GM18508 (cell line): ENCODE data around the gene NELL2.

Source experiments
- ATAC-seq: cut with Tn5 transposase; IDR thresholded peaks from one replicate; pipeline ENCODE4 v1.9.1; 2021; ENCODE audit warnings: moderate number of reproducible peaks; ENCODE audit not compliant: insufficient read depth, unreplicated experiment

Gene NELL2

DNA sequence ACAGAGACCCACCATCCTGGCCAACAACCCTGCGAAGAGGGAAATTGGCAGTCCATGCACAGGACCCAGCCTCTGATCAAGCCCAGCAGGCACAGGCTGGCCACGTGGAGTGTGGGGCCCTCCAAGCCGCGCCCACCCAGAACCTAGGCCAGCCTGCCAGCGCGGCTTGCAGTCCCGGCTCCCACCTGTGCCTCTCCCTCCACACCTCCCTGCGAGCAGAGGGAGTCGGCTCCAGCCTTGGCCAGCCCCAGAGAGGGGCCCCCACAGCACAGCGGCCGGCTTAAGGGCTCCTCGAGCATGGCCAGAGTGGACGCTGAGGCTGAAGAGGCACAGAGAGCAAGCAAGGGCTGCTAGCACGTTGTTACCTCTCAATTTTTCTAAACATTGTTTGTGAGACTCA is 373.4 kb downstream of the NELL2 start:
- ATAC-seq: no peak

DNA sequence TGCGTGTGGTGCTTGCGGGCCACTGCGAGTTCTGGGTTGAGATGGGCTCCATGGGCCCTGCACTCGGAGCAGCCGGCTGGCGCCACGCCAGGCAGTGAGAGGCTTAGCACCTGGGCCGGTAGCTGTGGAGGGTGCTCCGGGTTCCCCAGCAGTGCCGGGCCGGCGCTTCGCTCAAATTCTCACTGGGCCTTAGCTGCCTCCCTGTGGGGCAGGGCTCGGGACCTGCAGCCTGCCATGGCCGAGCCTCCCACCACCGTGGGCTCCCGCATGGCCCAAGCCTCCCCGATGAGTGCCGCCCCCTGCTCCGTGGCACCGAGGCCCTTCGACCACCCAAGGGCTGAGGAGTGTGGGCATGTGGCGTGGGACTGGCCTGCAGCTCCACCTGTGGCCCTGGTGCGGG is 375.7 kb downstream of the NELL2 start:
- ATAC-seq: no peak

DNA sequence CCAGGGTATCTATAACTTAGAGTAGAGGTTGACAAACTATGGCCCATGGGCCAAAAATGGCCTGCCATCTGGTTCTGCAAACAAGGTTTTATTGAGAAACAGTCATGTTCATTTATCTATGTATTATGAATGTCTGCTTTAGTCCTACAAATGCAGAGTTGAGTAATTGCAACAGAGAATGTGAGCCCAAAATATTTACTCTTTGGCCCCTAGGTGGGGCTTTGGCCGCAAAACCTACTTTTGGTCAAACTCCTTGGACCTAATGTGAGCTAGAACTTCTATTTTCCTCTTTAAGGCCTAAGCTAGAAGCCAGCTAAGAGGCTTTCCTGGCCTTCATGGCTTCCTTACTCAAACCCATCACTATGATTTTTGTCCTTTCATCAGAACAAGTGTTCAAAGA is 379.1 kb downstream of the NELL2 start:
- no peak for ATAC-seq

DNA sequence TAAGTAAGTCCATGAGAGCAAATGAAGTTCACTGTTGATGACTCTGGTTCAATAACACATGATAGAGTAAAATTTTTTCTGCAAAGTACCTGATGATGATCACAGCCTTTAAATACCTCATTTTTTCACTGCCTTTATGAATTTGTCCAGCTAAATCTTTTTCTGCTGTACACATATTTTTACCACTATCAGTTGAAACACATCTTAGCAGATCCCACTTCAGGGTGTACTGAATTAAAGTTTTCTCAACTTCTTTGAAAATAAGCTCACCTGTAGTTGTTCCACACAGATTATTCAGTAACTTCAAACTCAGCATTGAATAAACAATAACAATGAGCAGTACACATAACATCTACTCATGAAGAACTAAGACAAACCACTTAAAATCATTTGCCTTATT is 385.9 kb downstream of the NELL2 start:
- ATAC-seq: no peak

DNA sequence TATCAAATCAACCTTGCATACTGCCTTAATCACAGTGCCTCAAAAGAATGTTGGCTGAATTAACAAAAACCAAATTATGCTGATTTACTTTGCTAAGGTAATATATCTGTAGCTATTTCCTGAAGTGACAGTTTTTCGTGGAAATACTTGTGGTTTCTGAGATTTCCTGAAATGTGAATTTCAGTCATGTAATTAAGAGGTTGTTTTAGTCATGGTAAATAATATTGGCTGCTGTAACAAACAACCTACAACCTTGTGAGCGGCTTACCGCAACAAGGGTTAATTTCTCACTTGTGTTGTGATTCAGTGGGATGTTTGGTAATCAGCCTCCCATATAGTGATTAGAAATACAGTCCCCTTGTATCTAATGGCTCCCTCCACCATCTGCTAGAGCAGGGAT is 387.9 kb downstream of the NELL2 start:
- no peak for ATAC-seq

DNA sequence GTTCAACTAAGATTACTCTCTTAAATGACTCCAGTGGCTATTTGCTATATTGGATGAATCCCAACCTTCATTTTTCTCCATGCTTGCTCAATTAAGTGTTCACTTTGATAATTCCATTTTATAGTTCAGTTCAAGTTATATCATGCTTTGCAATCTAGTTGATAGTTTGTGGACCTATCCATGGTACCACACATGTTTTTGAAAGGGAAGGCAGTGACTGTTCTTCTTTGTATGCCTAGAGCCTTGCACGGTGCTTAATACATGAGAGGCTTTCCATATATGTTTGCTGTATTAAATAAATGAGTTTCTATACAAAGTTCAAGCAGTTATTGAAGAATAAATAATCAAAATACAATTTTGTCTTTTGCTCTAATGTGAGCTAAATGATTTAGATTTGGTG is 391.3 kb downstream of the NELL2 start:
- ATAC-seq: no peak

DNA sequence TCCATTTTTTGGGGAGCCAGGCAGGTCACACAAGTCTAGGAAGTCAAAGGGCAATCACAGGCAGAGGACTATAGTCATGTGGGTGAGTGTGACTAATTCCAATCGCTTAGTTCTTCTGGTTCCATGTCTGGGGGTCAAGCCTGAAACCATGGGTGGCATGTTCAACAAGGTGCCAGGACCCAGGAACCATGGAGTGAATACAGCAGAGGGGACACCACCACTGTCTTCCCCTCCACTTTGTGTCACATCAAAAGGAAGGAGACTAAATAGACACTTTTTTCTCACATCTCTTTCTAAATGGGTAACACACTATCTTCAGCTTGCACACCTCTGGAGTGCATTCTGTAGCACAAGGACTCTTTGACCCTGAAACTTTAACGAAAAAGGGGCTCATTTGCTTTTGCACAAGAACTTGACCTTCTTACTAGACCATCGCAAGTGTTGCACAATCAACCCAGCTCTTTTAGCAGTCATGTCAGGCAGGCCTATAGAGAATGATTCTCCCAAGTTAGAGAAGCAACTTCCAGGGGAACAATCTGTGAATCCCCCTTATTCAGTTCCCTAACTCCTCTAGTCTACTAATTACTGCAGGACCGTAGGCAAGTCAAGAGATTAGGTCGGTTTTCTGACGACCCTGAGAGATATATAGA is 398.7 kb downstream of the NELL2 start:
- ATAC-seq: no peak

DNA sequence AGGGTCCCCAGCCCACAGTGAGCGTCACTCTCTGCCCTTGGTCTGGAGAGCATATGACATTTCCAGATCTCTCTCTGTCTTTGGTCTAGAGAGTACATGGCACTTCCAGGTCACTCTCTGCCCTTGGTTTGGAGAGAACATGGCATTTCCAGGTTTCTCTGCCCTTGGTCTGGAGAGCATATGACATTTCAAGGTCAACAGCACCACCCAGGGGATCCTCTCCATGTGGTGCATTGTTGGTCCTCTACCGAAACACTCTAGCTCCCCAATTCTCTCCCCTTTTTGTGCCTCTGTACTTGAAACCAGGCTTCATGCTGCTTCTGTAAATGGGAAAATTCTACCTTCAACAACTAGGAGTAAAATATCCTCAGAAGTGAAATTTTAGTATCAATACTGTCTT is 399.4 kb downstream of the NELL2 start:
- ATAC-seq: no peak

DNA sequence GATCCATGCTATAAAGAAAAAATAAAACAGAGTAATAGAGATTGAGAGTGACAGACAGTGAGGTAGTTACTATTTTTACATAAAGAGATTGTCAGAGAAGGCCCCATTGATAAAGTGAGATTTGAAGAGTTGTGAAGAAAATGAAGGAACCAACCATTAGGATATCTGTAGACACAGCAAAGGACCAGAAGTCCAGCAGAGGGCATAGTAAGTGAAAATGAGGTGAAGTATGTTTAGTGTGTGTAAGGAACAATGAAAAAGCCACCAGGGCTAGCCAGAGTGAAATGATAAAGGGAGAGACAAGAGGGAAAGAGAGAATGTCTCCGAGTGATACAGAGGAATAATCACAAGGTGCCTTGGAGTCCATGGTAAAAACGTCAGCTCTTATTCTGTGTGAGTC is 411.0 kb downstream of the NELL2 start:
- no peak for ATAC-seq

DNA sequence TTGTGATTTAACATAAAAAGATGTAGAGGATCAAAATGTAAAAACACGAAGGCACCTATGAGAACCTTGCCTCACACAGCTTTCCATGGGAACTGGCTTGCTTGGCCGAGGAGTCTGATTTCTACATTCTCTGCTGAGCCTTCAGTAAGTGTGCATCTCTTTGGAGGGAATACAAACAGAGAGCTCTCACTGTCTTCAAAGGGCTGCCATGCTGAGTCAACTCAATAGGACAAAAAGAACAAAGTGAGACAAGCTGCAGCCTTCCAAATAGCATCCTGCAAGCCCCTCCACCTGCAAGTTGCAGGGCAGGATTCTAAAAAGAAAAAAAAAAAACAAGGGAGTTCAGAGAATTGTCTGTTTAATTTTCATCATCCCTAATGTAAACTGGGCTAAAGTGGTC is 411.9 kb downstream of the NELL2 start:
- ATAC-seq: no peak

DNA sequence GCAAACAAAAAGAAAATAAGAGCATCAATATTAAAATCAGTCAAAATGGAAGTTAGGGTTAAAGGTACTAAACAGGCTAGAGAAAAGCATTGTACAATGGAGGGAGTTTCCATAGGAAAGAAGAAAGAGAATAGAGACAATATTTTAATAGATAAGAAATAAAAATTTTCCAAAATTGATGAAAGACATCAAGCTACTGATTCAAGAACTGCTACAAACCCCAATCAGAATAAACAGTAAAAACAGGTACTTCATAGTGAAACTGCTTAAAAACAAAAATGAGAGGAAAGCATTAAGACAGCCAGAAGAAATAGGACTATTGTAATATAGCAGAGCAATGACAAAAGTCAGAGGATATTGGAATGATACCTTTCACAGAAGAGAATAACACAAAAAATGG is 413.4 kb downstream of the NELL2 start:
- no peak for ATAC-seq

DNA sequence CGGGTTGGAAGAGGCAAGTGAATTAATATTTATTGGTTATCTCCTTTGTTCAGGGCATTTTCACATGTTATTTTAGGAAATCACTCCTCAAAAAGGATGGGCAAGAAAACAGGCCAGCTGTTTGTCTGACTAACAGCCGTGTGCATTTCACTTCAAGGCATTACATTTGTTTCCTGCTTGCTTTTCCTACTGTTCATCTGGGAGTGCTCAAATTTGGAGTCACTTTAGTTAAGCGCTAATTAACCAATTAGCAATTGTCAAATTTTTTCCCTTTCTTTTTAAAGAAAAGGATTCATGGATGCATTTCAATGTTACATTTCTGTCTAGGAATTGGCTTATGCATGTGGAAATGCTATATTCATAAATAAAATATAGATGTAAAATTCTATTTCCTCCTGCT is 415.9 kb downstream of the NELL2 start:
- ATAC-seq: no peak

DNA sequence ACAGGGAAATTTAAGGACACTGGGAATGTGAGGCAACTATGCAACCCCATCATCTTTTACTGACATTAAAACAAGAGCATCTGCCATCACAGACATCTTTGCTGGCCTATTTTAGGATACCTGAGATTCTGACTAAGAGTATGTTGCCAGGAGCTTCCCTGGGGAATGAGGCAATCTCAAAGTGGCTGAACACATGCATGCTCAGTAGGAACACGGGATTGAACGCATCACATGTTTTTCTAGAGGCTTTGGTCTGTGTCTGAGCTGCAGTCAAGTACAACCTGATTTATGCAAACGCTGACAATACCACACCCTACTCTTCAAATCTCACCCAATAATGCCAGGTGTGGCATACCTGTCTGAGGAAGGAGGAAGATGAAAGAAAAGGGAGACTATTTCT is 416.5 kb downstream of the NELL2 start:
- no peak for ATAC-seq
